ENCODE results near the gene CLIP3.

- no peak; the same call in 1 of the 2 replicates for TF ChIP-seq CTCF (IDR thresholded peaks at IDR 0.05)
- no peak for TF ChIP-seq ZFX (IDR thresholded peaks at IDR 0.05; ENCODE audit: borderline replicate concordance)
Measured at GRCh38 chr19:36051637-36052036, 19.0 kb upstream of the CLIP3 start.
